Amniotic stem cell (primary cell): ENCODE data around the gene FOLR1.
"Not testable (repeated sequence)": the region's sequence is repeated elsewhere in the genome, so short reads cannot be mapped to it uniquely, and the experiment has no call there.

Source experiments
- DNase-seq: peaks from one replicate; lab custom pipeline; 2025; lab: John Stamatoyannopoulos, UW

Gene FOLR1

DNA sequence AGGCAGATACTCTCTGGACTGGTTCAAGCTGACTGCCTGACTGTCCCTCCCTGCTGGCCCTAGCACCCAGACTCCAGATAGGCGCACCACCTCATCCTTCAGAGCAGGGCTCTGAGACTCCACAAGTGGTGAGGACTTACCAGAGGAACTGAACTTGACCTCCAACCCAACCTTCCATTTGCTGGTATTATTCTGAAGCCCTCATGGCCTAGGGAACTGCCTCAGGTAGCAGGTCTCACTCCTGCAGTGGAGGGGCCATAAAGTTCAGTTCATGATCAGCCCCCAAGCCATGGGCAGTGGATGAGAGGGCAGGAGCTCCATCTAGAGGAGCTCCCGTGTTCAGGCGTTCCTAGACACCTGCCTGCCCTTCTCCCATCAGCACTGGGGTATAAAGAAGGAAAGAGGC is 10.4 kb upstream of the FOLR1 start:
- not testable (repeated sequence) for DNase-seq

DNA sequence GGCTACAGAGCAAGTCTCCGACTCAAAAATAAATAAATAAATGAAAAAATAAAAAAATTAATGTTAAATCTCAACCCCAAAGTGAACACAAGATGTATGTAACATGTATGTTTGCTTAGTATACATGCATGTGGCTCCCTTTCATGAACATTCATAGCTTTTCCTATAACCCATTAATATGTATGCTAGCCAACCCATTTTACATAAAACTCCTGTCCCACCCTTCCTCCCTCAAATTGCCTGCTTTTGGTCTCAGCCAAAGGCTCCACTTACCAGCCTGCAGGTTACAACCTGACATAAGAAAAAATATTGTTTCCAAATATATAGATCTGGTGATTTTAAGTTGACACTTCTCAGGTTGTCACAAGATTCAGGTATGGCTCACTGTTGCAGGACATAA is 3.7 kb upstream of the FOLR1 start:
- DNase-seq, result no peak

GRCh38 chr11:72189455-72190250 is 2.3 kb upstream of the FOLR1 start:
- no peak for DNase-seq

DNA sequence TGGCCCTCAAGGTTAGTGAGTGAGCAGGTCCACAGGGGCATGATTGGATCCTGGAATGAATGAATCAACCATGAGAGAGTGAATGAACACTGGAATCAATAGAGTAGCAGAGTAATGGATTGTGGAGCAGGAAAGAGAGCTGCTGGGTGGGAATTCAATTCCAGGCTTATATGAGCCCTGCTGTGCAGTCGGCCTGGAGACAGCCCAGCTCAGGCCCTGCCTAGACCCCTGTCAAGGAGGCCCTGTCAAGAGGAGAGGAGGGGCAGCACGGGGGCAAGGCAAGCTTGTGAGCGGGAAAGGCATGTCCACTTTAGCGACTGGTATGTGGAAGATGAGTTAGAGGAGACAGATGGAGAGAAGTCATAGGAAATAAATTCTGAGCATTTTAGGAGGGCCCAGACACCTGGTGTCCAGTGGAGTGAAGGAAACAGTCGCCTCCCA is 1.3 kb upstream of the FOLR1 start:
- no peak for DNase-seq

- DNase-seq, result no peak
Measured at GRCh38 chr11:72195518-72196270, 3.8 kb downstream of the FOLR1 start.

DNA sequence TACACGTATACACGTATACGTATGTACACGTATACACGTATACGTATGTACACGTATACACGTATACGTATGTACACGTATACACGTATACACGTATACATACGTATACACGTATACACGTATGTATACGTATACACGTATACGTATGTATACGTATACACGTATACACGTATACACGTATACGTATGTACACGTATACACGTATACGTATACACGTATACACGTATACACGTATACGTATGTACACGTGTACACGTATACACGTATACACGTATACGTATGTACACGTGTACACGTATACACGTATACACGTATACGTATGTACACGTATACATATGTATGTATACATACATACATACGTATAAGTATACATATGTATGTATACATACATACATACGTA is 9.5 kb downstream of the FOLR1 start:
- not testable (repeated sequence) for DNase-seq

DNA sequence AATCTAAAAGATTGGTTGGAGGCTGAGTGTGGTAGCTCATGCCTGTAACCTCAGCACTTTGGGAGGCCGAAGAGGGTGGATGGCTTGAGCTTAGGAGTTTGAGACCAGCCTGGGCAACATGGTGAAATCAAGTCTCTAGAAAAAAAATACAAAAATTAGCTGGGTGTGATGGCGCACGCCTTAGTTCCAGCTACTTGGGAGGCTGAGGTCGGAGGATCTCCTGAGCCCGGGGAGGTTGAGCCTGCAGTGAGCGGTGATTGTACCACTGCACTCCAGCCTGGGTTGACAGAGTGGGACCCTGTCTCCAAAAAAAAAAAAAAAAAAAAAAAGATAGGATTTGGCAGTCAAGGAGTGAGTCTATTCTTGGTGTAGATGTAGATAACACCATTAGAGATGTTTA is 10.6 kb downstream of the FOLR1 start:
- DNase-seq, result no peak

GRCh38 chr11:72203163-72203562 is 11.2 kb downstream of the FOLR1 start:
- no peak for DNase-seq

GRCh38 chr11:72204886-72205285 is 12.9 kb downstream of the FOLR1 start:
- DNase-seq, result no peak

GRCh38 chr11:72206794-72207193 is 14.9 kb downstream of the FOLR1 start:
- not testable (repeated sequence) for DNase-seq

DNA sequence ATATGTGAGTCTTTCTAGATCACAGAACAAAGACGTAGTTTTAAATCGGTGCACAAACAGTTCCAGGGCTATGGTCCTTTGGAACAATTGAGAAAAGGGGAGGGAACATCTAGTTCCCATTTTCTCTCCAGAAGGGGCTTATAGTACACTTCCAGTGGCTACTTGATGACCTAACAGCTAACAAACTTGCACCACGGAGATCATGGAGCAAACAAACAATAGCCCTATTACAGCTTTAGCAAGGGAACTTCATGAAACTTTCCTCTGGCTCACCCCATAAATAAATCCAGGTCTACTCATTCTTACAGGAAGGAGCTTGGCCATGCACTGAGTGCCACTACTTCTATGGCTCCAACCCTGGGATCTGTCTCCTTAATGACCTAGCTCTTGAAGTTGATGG is 16.3 kb downstream of the FOLR1 start:
- DNase-seq, result no peak

- no peak for DNase-seq
Measured at GRCh38 chr11:72209101-72209500, 17.2 kb downstream of the FOLR1 start.

- DNase-seq, result no peak
Measured at GRCh38 chr11:72216638-72217037, 24.7 kb downstream of the FOLR1 start, which contains the start of gene FOLR2. TSS of gene FOLR2 (plus strand) at chr11:72216794. CDS start at chr11:72218585, 1,791 bp downstream.

DNA sequence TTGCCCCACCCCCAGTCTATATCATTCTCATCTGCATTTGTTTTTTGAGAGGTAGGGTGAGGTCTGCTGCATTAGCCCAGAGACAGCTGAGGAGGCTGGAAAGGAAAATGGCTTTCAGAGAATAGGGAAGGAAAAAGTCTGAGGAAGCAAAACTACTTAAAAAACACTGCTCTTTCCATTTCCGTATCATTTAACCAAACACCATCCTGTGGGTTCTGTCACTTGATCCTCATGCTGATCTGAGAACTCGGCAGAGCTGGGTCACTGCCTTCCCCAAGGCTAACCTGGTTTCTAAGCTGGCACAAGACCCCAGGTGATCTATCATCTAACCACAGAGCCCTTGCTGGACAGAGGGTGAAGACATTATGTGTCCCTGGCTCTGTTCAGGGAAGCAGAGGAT is 25.9 kb downstream of the FOLR1 start:
- DNase-seq, result no peak

DNA sequence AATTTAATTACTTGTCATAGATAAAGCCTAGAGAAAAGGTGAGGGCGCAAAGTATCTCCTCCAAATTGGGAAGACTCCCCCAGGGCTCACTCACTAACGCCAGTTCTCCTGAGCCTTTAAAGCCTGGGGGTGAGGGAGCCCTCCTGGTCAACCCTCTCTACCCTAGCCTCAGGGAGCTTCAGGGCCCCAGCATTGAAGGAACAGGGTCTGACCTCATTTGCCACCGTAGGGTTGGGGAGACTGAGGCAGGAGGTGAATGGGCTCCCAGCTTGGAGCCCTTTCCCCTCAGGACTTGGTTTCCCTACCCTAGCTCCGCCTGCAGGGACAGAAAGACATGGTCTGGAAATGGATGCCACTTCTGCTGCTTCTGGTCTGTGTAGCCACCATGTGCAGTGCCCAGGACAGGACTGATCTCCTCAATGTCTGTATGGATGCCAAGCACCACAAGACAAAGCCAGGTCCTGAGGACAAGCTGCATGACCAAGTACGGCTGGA is 26.4 kb downstream of the FOLR1 start:
- DNase-seq, result no peak

GRCh38 chr11:72220696-72221363 is 28.9 kb downstream of the FOLR1 start:
- no peak for DNase-seq

DNA sequence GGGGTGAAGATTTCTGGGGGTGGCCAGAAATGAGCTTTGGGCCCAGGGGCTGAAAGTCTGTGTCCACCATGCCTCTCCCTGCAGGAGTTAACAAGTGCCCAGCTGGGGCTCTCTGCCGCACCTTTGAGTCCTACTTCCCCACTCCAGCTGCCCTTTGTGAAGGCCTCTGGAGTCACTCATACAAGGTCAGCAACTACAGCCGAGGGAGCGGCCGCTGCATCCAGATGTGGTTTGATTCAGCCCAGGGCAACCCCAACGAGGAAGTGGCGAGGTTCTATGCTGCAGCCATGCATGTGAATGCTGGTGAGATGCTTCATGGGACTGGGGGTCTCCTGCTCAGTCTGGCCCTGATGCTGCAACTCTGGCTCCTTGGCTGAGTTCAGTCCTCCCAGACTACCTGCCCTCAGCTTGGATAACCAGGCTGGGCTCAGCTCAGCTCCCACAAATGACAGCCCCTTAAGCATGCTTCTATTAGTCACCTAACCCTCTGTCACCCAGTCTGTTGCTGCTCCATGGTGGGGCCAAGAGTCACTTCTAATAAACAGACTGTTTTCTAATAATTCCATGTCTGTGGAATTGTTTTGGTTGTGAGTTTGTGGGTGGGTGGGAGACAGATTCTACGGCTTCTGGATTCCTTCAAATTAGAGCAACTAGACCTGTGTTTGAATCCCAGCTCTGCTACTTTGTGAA is 29.6 kb downstream of the FOLR1 start:
- DNase-seq, result no peak

DNA sequence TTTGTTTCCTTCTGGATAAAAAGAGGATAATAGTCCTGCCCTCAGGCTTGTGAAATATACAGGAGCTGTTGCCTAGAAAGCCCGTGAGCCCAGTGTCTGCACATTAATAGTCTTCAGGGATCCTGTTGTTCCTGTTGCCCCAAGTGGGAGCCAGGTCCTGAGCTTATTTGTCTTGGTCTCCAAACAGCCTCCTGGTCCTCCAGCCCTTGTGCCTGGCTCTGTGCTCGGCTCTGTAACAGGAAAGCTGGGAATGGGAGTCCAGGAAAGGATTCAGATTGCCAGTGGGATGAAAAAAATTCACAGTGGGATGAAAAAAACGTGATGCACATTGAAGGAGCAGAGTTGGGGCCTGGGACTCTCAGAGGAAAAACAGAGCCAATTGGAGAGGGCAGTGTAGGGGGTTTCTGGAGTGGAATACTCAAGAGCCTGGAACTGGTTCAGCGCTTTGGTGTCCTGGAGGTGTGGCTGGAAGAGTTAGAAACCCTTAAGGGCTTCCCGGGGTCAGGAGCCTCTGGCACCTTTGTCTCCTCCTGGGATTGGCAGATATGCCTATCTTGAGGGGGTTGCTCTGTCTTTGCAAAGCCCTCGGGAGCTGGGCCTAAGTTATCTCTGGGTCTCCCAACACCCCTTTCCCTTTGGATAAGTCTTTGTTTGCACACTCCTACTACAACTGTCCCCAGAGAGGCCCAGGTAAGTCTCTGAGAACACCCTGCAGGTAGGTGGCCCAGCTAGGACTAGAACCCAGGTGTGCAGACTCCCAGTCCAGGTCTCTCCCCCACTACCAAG is 30.4 kb downstream of the FOLR1 start:
- no peak for DNase-seq

- DNase-seq, result peak; percentile 73
Measured at GRCh38 chr11:72222907-72223614, 31.1 kb downstream of the FOLR1 start.
